Fibroblast of lung (primary cell): ENCODE results near the gene PDK1. TPM values are rescaled to one million over a fixed set of nuclear protein-coding genes. Genes with fewer than 3 reads are reported as not detected.

Source experiments
- DNase-seq, 2 donors: peaks; one replicate each; pipeline versions ENCODE4 v3.0.0 to v3.0.0-alpha.2; 2010; ENCODE audit warnings: low read depth in 2 of 2
- H2AFZ ChIP-seq: 2 replicates; pipeline ENCODE4 v1.5.1; 2012; ENCODE audit warnings: low read length, control low read depth, inconsistent platforms
- H3K27ac ChIP-seq: 2 replicates; pipeline ENCODE4 v1.5.1; 2011; ENCODE audit warnings: low read length, control low read depth; ENCODE audit not compliant: insufficient read depth
- H3K27me3 ChIP-seq: 2 replicates; pipeline ENCODE4 v1.5.1; 2011; ENCODE audit warnings: mild to moderate bottlenecking, low read length; ENCODE audit not compliant: control insufficient read depth, insufficient read depth
- H3K36me3 ChIP-seq: 2 replicates; pipeline ENCODE4 v1.5.1; 2011; ENCODE audit warnings: low read length; ENCODE audit not compliant: control insufficient read depth, insufficient read depth
- H3K4me1 ChIP-seq: 2 replicates; pipeline ENCODE4 v1.5.1; 2011; ENCODE audit warnings: low read length; ENCODE audit not compliant: control insufficient read depth, insufficient read depth; ENCODE audit errors: extremely low read depth
- H3K4me2 ChIP-seq: 2 replicates; pipeline ENCODE4 v1.5.1; 2011; ENCODE audit warnings: low read length, control low read depth; ENCODE audit not compliant: insufficient read depth; ENCODE audit errors: extremely low read depth
- H3K4me3 ChIP-seq, 4 experiments: fragments of 200-600 bp in 1 of 4; sonication (generic) in 1 of 4; replicated peaks in 1 of 4; 2 replicates each; pipeline ENCODE4 v1.5.1; 2011 to 2016; ENCODE audit warnings: low read length in 4 of 4, low read depth in 3 of 4, mild to moderate bottlenecking in 3 of 4, control low read depth in 2 of 4, inconsistent platforms in 1 of 4, mixed read lengths in 1 of 4; ENCODE audit not compliant: insufficient read depth in 1 of 4; ENCODE audit errors: control extremely low read depth in 1 of 4
- H3K79me2 ChIP-seq: 2 replicates; pipeline ENCODE4 v1.5.1; 2012; ENCODE audit warnings: mild to moderate bottlenecking, low read length, inconsistent platforms; ENCODE audit not compliant: control insufficient read depth, insufficient read depth
- H3K9ac ChIP-seq: 2 replicates; pipeline ENCODE4 v1.5.1; 2011; ENCODE audit warnings: mild to moderate bottlenecking, low read length, control low read depth; ENCODE audit not compliant: insufficient read depth
- H3K9me3 ChIP-seq: 2 replicates; pipeline ENCODE4 v1.5.1; 2012; ENCODE audit warnings: low read depth, low read length; ENCODE audit not compliant: control insufficient read depth, insufficient read depth
- H4K20me1 ChIP-seq: 2 replicates; pipeline ENCODE4 v1.5.1; 2011; ENCODE audit warnings: low read length; ENCODE audit not compliant: control insufficient read depth, insufficient read depth; ENCODE audit errors: extremely low read depth
- EZH2 ChIP-seq: IDR thresholded peaks from 2 replicates; pipeline ENCODE4 v1.5.1; 2012; ENCODE audit warnings: low read length, control low read depth, mild to moderate bottlenecking; ENCODE audit errors: missing control alignments
- polyA plus RNA-seq, 2 donors: library from polyadenylated mRNA; depleted of rRNA in 1 of 2; stranded (reverse) in 1 of 2; unstranded in 1 of 2; fragments of >200 nt; gene quantifications; 2 replicates each; pipeline ENCODE4 v1.2.1, GENCODE V29; 2011 to 2012; ENCODE audit warnings: missing spikeins in 1 of 2
- total RNA-seq: library from RNA; depleted of rRNA; stranded (reverse); fragments of >200 nt; gene quantifications from 2 replicates; pipeline ENCODE4 v1.2.1, GENCODE V29; 2014
- TF ChIP-seq, protein P1 (sequence below), 2 donors: IDR thresholded peaks in 1 of 2; conservative IDR thresholded peaks in 1 of 2; 1 replicate in 1 of 2; 2 replicates in 1 of 2; pipeline ENCODE4 v1.5.1; 2011 to 2012; ENCODE audit warnings: low read length in 2 of 2, control low read depth in 1 of 2, inconsistent platforms in 1 of 2, low read depth in 1 of 2, mild to moderate bottlenecking in 1 of 2

Gene PDK1
- total and polyA plus RNA-seq, 2 donors (not counting 1 experiment from before 2014, with no cell fraction given) = 11.2 to 63.0 TPM

DNA sequence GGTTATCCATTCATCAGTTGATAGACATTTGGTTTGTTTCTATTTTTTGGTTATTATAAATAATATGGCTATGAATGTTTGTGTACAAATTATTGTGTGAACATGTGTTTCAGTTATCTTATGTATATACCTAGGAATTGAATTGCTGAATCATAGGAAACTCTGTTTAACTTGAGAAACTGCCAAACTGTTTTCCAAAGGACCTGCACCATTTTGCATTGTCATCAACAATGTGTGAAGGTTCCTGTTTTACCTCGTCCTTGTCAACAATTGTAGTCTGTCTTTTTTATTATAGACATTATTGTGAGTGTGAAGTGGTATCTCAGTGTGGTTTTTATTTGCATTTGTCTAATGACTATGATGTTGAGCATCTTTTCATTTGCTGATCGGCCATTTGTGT is 17.1 kb downstream of the PDK1 start:
- Histone ChIP-seq H3K4me3 (no peak overlapping the region), H3K4me2 (no peak overlapping the region), H2AFZ (no peak overlapping the region), H3K79me2 (no peaks in the 10 kb centered on the region), H3K36me3 (no peaks in the 10 kb centered on the region), H3K9me3 (no peaks in the 10 kb centered on the region), H3K27ac (no peak overlapping the region), H3K9ac (no peak overlapping the region), H3K27me3 (no peaks in the 10 kb centered on the region), H4K20me1 (no peaks in the 10 kb centered on the region), H3K4me1 (no peaks in the 10 kb centered on the region)
- no peak for TF ChIP-seq EZH2
- TF ChIP-seq, protein P1, sequence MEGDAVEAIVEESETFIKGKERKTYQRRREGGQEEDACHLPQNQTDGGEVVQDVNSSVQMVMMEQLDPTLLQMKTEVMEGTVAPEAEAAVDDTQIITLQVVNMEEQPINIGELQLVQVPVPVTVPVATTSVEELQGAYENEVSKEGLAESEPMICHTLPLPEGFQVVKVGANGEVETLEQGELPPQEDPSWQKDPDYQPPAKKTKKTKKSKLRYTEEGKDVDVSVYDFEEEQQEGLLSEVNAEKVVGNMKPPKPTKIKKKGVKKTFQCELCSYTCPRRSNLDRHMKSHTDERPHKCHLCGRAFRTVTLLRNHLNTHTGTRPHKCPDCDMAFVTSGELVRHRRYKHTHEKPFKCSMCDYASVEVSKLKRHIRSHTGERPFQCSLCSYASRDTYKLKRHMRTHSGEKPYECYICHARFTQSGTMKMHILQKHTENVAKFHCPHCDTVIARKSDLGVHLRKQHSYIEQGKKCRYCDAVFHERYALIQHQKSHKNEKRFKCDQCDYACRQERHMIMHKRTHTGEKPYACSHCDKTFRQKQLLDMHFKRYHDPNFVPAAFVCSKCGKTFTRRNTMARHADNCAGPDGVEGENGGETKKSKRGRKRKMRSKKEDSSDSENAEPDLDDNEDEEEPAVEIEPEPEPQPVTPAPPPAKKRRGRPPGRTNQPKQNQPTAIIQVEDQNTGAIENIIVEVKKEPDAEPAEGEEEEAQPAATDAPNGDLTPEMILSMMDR (conservative IDR thresholded peaks at IDR 0.05 in 1 of 2, IDR thresholded peaks at IDR 0.05 in 1 of 2; ENCODE audit: low read depth in 1 of 2, low read length in 2 of 2) = no peak
- no peak for DNase-seq

DNA sequence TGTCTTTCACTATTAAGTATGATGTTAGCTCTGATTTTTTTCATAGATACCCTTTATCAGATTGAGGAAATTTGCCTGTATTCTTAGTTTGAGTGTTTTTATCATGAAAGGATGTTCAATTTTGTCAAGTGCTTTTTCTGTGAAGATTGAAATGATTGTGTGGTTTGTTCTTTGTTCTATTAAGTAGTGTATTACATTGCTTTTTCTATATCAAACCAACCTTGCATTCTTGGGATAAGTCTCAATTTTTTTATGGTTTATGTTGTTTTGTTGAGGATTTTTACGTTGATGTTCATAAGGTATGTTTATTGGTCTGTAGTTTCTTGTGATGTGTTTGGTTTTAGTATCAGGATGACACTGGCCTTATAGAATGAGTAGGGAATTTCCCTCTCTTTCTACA is 19.1 kb downstream of the PDK1 start:
- H3K36me3 ChIP-seq = no peaks in the 10 kb centered on the region
- H3K4me3 ChIP-seq = no peak overlapping the region
- TF ChIP-seq, protein P1 (conservative IDR thresholded peaks at IDR 0.05 in 1 of 2, IDR thresholded peaks at IDR 0.05 in 1 of 2; ENCODE audit: low read depth in 1 of 2, low read length in 2 of 2) = no peak
- no peak for TF ChIP-seq EZH2
- H3K79me2 ChIP-seq = peaks cover 2% of the 10 kb centered on the region
- H4K20me1 ChIP-seq = no peaks in the 10 kb centered on the region
- H3K9me3 ChIP-seq = no peaks in the 10 kb centered on the region
- H3K9ac ChIP-seq = no peak overlapping the region
- DNase-seq = no peak
- H3K4me2 ChIP-seq = no peak overlapping the region
- no peak overlapping the region for H2AFZ ChIP-seq
- H3K4me1 ChIP-seq = no peaks in the 10 kb centered on the region
- H3K27ac ChIP-seq = no peak overlapping the region
- no peaks in the 10 kb centered on the region for H3K27me3 ChIP-seq

DNA sequence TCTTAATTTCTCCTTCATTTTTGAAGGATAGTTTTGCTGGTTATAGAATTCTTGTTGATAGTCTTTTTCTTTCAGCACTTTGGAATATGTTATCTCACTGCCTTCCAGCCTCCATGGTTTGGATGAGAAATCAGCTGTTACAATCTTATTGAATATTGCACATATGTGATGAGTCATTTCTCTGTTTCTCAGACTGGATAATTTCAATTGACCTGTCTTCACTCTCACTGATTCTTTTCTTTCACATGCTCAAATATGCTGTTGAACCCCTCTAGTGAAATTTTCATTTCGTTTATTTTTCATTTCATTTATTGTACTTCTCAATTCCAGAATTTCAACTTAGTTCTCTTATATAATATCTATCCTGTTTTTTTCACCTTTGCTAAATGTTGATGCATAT is 22.2 kb downstream of the PDK1 start:
- no peak for DNase-seq
- H3K4me2 ChIP-seq = no peak overlapping the region
- H3K36me3 ChIP-seq = peaks cover 3% of the 10 kb centered on the region
- no peaks in the 10 kb centered on the region for H4K20me1 ChIP-seq
- TF ChIP-seq, protein P1 (conservative IDR thresholded peaks at IDR 0.05 in 1 of 2, IDR thresholded peaks at IDR 0.05 in 1 of 2; ENCODE audit: low read depth in 1 of 2, low read length in 2 of 2) = no peak
- no peak for TF ChIP-seq EZH2
- peaks cover 2% of the 10 kb centered on the region for H3K79me2 ChIP-seq
- H3K4me1 ChIP-seq = no peaks in the 10 kb centered on the region
- H2AFZ ChIP-seq = no peak overlapping the region
- no peak overlapping the region for H3K9ac ChIP-seq
- H3K27me3 ChIP-seq = no peaks in the 10 kb centered on the region
- no peak overlapping the region for H3K4me3 ChIP-seq
- no peak overlapping the region for H3K27ac ChIP-seq
- no peaks in the 10 kb centered on the region for H3K9me3 ChIP-seq
